HG03045 (cell line): ENCODE measurements around the gene FLRT2.

ENCODE experiments used
- ATAC-seq: cut with Tn5 transposase; IDR thresholded peaks from one replicate; pipeline ENCODE4 v1.9.1; 2021; ENCODE audit warnings: mild to moderate bottlenecking, moderate library complexity; ENCODE audit not compliant: unreplicated experiment

The FLRT2 gene

GRCh38 chr14:85562630-85563029 lies 32.7 kb downstream of the FLRT2 start:
- no peak for ATAC-seq

- no peak for ATAC-seq
Measured at GRCh38 chr14:85564841-85565527, 35.0 kb downstream of the FLRT2 start.

- ATAC-seq, result no peak
Measured at GRCh38 chr14:85565862-85566296, 35.9 kb downstream of the FLRT2 start.

GRCh38 chr14:85566603-85567002 lies 36.7 kb downstream of the FLRT2 start:
- no peak for ATAC-seq

GRCh38 chr14:85572011-85572410 lies 42.1 kb downstream of the FLRT2 start:
- no peak for ATAC-seq

GRCh38 chr14:85572845-85573244 lies 42.9 kb downstream of the FLRT2 start:
- no peak for ATAC-seq

- no peak for ATAC-seq
Measured at GRCh38 chr14:85573406-85573805, 43.5 kb downstream of the FLRT2 start.

GRCh38 chr14:85574853-85575616 lies 45.1 kb downstream of the FLRT2 start:
- no peak for ATAC-seq

- ATAC-seq, result no peak
Measured at GRCh38 chr14:85575617-85575898, 45.6 kb downstream of the FLRT2 start.

GRCh38 chr14:85576218-85576617 lies 46.3 kb downstream of the FLRT2 start:
- no peak for ATAC-seq

GRCh38 chr14:85576848-85577542 lies 47.1 kb downstream of the FLRT2 start:
- no peak for ATAC-seq

GRCh38 chr14:85577543-85578114 lies 47.7 kb downstream of the FLRT2 start:
- ATAC-seq, result no peak

GRCh38 chr14:85578357-85578756 lies 48.4 kb downstream of the FLRT2 start:
- ATAC-seq, result no peak

- ATAC-seq, result no peak
Measured at GRCh38 chr14:85578930-85579329, 49.0 kb downstream of the FLRT2 start.

- ATAC-seq, result no peak
Measured at GRCh38 chr14:85579942-85580341, 50.0 kb downstream of the FLRT2 start.

- no peak for ATAC-seq
Measured at GRCh38 chr14:85580536-85581140, 50.7 kb downstream of the FLRT2 start.

- no peak for ATAC-seq
Measured at GRCh38 chr14:85581691-85582090, 51.7 kb downstream of the FLRT2 start.

GRCh38 chr14:85583380-85583779 lies 53.4 kb downstream of the FLRT2 start:
- ATAC-seq, result no peak

- no peak for ATAC-seq
Measured at GRCh38 chr14:85584481-85584880, 54.5 kb downstream of the FLRT2 start.

- ATAC-seq, result no peak
Measured at GRCh38 chr14:85587151-85587711, 57.3 kb downstream of the FLRT2 start.

GRCh38 chr14:85590784-85591183 lies 60.8 kb downstream of the FLRT2 start:
- no peak for ATAC-seq
